NB4 (cell line): Measurements from ENCODE around the gene SELENOP.

Source experiments
- DNase-seq: peaks from one replicate; pipeline ENCODE4 v3.0.0; 2010; ENCODE audit warnings: low read depth
- H3K4me3 ChIP-seq: one replicate; pipeline ENCODE4 v1.5.1; 2011; ENCODE audit warnings: mild to moderate bottlenecking, low read depth, low read length, moderate library complexity
- MYC ChIP-seq: IDR thresholded peaks from 2 replicates; pipeline ENCODE4 v1.6.1; 2011; ENCODE audit warnings: low read depth, low read length
- POLR2A ChIP-seq: IDR thresholded peaks from 2 replicates; pipeline ENCODE4 v1.6.1; 2011; ENCODE audit warnings: mild to moderate bottlenecking; ENCODE audit not compliant: insufficient read length; ENCODE audit errors: extremely low read depth
- TF ChIP-seq, protein P1 (sequence below): IDR thresholded peaks from one replicate; pipeline ENCODE4 v1.5.1; 2012; ENCODE audit warnings: low read depth, low read length
- TF ChIP-seq, protein P2 (sequence below): IDR thresholded peaks from 2 replicates; pipeline ENCODE4 v1.6.1; 2011; ENCODE audit warnings: low read depth, low read length

SELENOP gene

DNA sequence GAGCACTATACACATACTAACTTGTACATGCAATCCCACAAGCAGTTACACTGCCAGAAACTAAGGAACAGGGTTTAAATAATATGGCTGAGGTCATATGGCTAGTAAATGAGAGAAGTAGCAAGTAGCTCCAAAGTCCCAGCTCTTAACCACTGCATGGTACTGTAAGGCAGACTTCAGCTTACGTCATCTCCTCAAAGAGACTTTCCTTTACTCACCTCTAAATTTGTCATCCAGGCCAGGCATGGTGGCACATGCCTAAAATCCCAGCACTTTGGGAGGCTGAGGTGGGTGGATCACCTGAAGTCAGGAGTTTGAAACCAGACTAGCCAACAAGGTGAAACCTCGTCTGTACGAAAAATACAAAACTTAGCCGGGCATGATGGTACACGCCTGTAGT, 20.4 kb upstream of the SELENOP start:
- TF ChIP-seq, protein P1, sequence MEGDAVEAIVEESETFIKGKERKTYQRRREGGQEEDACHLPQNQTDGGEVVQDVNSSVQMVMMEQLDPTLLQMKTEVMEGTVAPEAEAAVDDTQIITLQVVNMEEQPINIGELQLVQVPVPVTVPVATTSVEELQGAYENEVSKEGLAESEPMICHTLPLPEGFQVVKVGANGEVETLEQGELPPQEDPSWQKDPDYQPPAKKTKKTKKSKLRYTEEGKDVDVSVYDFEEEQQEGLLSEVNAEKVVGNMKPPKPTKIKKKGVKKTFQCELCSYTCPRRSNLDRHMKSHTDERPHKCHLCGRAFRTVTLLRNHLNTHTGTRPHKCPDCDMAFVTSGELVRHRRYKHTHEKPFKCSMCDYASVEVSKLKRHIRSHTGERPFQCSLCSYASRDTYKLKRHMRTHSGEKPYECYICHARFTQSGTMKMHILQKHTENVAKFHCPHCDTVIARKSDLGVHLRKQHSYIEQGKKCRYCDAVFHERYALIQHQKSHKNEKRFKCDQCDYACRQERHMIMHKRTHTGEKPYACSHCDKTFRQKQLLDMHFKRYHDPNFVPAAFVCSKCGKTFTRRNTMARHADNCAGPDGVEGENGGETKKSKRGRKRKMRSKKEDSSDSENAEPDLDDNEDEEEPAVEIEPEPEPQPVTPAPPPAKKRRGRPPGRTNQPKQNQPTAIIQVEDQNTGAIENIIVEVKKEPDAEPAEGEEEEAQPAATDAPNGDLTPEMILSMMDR = no peak
- TF ChIP-seq, protein P2, sequence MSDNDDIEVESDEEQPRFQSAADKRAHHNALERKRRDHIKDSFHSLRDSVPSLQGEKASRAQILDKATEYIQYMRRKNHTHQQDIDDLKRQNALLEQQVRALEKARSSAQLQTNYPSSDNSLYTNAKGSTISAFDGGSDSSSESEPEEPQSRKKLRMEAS = no peak
- no peak for TF ChIP-seq POLR2A
- TF ChIP-seq MYC = no peak
- no peak for DNase-seq
- H3K4me3 ChIP-seq = no peak overlapping the region

DNA sequence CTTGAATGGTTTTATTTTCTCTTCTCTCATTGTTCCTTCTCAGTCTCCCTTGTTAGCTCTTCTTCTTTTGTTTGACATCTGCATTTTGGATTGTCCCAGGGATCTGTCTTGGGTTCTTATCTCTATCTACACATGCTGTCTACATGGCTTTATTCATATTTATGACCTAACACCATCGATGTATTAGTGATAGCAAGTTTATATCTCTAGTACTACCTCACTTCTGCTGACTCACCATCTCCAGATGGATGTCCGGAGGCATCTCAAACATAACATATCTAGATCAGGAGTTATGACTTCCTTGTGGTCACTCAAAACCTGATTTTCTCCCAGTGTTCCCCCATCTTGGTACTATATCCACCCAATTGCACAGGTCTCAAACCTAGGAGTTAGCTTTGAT, 19.2 kb upstream of the SELENOP start:
- H3K4me3 ChIP-seq = no peak overlapping the region
- DNase-seq = no peak
- TF ChIP-seq, protein P2 = no peak
- TF ChIP-seq POLR2A (no peak), MYC (no peak)
- TF ChIP-seq, protein P1 = no peak

DNA sequence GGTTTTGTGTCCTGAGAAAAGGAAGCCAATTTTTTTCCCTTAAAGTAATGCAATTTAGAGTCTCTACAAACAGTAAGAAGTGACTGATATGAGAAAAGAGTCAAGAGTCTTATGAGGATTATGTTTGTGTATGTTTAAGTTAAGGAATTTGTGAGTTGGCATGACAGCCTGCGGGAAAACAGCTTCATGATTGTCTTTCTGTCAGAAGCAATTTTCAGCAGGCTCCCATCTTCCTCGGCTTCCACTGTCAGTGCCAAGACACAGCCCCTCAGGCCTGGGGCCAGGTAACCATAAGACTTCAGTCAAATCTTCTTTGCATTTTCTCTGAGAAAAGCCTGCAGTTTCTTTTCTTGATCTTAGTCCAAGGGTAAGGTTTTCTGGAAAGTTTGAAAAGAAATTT, 17.0 kb upstream of the SELENOP start:
- H3K4me3 ChIP-seq = no peak overlapping the region
- TF ChIP-seq, protein P2 = no peak
- TF ChIP-seq MYC (no peak), POLR2A (no peak)
- TF ChIP-seq, protein P1 = no peak
- DNase-seq = no peak

DNA sequence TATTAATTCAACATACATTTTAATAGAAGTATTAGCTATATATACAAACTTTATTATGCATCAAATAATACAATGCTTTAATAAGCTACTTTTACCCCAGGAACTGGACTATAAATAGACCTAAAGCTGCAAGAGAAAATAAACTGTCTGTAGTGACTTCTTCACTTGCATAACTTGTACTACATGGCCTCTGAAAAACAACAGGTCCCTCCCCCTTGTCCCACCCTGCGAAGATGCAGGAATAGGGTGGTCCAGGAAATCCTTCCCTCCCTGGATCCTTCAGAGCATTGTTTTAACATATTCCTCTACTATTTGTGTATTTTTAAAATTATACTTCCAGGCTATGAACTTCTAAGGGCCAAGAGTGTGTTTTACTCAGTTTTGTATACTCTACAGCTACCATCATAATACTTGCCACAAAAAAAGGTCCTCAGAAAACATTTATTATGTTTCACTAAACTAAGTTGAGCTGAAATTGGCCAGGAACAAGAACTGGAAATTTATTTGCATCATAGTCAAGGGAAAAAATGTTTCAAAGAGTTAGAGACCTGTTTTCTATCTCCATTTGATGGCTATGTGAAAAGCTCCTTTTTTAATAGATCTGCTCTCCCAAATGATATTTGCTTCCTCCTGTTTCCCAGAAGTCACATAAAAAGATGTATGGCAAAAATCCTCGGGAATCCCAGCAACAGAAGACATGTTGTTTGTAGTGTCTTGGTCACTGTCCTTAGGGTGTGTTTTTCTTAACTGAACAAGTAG, 15.2 kb upstream of the SELENOP start:
- H3K4me3 ChIP-seq = no peak overlapping the region
- no peak for DNase-seq
- TF ChIP-seq, protein P2 = no peak
- TF ChIP-seq, protein P1 = no peak
- no peak for TF ChIP-seq MYC
- no peak for TF ChIP-seq POLR2A

DNA sequence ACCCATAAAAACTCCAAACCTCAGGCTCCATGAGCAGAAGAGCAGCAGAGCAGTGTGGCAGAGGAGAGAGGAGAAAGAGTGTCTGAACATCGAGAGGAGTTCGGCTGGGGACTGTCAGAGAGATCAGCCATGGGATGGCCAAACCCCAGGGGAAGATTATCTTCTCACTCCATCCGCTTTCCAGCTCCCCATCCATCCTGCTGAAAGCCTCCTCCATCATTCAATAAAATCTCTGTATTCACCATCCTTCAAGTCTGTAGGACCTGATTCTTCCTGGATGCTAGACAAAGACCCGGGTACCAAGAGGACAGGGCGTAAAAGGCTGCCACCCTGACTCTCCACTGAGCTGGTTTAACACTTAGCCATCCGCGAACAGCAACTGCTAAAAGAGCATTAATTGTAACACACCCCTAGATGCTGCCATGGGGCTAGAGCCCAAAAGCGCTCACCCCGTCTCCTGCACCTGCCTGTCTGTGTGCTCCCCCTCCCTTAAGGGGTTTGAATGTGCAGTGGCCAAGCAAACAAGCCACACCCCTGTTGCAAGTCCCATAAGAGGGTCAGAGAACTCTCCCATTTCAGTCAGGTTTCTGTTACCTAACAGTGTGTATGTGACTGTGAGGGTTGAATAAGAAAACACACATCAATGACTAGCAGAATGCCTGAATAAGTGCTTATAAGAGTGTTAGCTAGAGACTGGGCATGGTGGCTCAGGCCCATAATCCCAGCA, 13.9 kb upstream of the SELENOP start:
- no peak for DNase-seq
- TF ChIP-seq, protein P2 = no peak
- TF ChIP-seq POLR2A (no peak), MYC (no peak)
- TF ChIP-seq, protein P1 = no peak
- H3K4me3 ChIP-seq = no peak overlapping the region
